GM11168 (cell line): ENCODE data around the gene STIM2.

Source experiments
- in situ Hi-C: fragments of 300-500 bp; cut with MboI; formaldehyde crosslinking; loops from one replicate; pipeline ENCODE4 v1.12.0; 2022; ENCODE audit warnings: low sequenced_read_pairs; ENCODE audit not compliant: unreplicated experiment

The STIM2 gene

GRCh38 chr4:26992657-26993361 is 132.2 kb downstream of the STIM2 start:
- in situ Hi-C loops: no loop called here

- in situ Hi-C loops: no loop called here
These were observed 132.9 kb downstream of the STIM2 start for GRCh38 chr4:26993539-26993938.

GRCh38 chr4:26993967-26994366 is 133.3 kb downstream of the STIM2 start:
- in situ Hi-C loops: no loop called here

- in situ Hi-C loops: no loop called here
These were observed 134.7 kb downstream of the STIM2 start for GRCh38 chr4:26995316-26995715.

GRCh38 chr4:26996745-26997144 is 136.1 kb downstream of the STIM2 start:
- in situ Hi-C loops: no loop called here

GRCh38 chr4:26999689-27000088 is 139.0 kb downstream of the STIM2 start:
- in situ Hi-C loops: no loop called here

GRCh38 chr4:27000122-27000521 is 139.5 kb downstream of the STIM2 start:
- in situ Hi-C loops: no loop called here

- in situ Hi-C loops: no loop called here
These were observed 140.2 kb downstream of the STIM2 start for GRCh38 chr4:27000820-27001219.

GRCh38 chr4:27001398-27002164 is 140.9 kb downstream of the STIM2 start:
- in situ Hi-C loops: no loop called here

- in situ Hi-C loops: no loop called here
These were observed 143.0 kb downstream of the STIM2 start for GRCh38 chr4:27003642-27004113.

GRCh38 chr4:27005501-27005900 is 144.9 kb downstream of the STIM2 start:
- in situ Hi-C loops: loop anchor here (5.0 kb wide), 1 partner anchor 143 kb away; the partner anchor contains the start of gene STIM2

- in situ Hi-C loops: loop anchor here (5.0 kb wide), 1 partner anchor 144 kb away; the partner anchor contains the start of gene STIM2
These were observed 145.4 kb downstream of the STIM2 start for GRCh38 chr4:27005905-27006590.

GRCh38 chr4:27006646-27007045 is 146.0 kb downstream of the STIM2 start:
- in situ Hi-C loops: loop anchor here (5.0 kb wide), 1 partner anchor 144 kb away; the partner anchor contains the start of gene STIM2

GRCh38 chr4:27007507-27007906 is 146.9 kb downstream of the STIM2 start:
- in situ Hi-C loops: loop anchor here (5.0 kb wide), 1 partner anchor 145 kb away; the partner anchor contains the start of gene STIM2

GRCh38 chr4:27008679-27009078 is 148.0 kb downstream of the STIM2 start:
- in situ Hi-C loops: loop anchor here (5.0 kb wide), 1 partner anchor 146 kb away; the partner anchor contains the start of gene STIM2

- in situ Hi-C loops: loop anchor here (5.0 kb wide), 1 partner anchor 147 kb away; the partner anchor contains the start of gene STIM2
These were observed 148.9 kb downstream of the STIM2 start for GRCh38 chr4:27009539-27009938.

GRCh38 chr4:27010334-27010940 is 149.8 kb downstream of the STIM2 start:
- in situ Hi-C loops: loop anchor here (10.0 kb wide), 1 partner anchor 546 kb away; no protein-coding TSS in a partner anchor

GRCh38 chr4:27011401-27011800 is 150.8 kb downstream of the STIM2 start:
- in situ Hi-C loops: loop anchor here (10.0 kb wide), 1 partner anchor 547 kb away; no protein-coding TSS in a partner anchor

GRCh38 chr4:27013012-27013411 is 152.4 kb downstream of the STIM2 start:
- in situ Hi-C loops: loop anchor here (10.0 kb wide), 1 partner anchor 548 kb away; no protein-coding TSS in a partner anchor

GRCh38 chr4:27016551-27016950 is 155.9 kb downstream of the STIM2 start:
- in situ Hi-C loops: loop anchor here (10.0 kb wide), 1 partner anchor 552 kb away; no protein-coding TSS in a partner anchor
